Measurements from ENCODE around the gene TMEM53. TPM values are rescaled to one million over a fixed set of nuclear protein-coding genes. Genes with fewer than 3 reads are reported as not detected.

Gene TMEM53
- total RNA-seq, 1 experiment from 2014 or later: 3.3 TPM

GRCh38 chr1:44646261-44647110, 27.8 kb downstream of the TMEM53 start:
- H3K9me3 ChIP-seq (ENCODE audit: low read depth, low read length, poor library complexity, severe bottlenecking): no peaks in the 10 kb centered on the region
- POLR2A ChIA-PET (ENCODE audit: low non-redundant PET): no interaction called here
- intact Hi-C loops (cut with micrococcal nuclease; ENCODE audit: unreplicated experiment): no loop called here
- CTCF ChIA-PET: interaction anchor here (0.6 kb wide), 1 partner anchor 13 kb away, joined by 16 read pairs; no protein-coding TSS in a partner anchor
- no peak overlapping the region for H3K27ac ChIP-seq (ENCODE audit: low read depth, low read length, poor library complexity, severe bottlenecking)
- no peak overlapping the region for H3K4me3 ChIP-seq (ENCODE audit: low read depth, low read length, poor library complexity, severe bottlenecking)
- TF ChIP-seq CTCF (conservative IDR thresholded peaks at IDR 0.05; ENCODE audit: low read depth, low read length): no peak
- no peak for TF ChIP-seq EZH2 (IDR thresholded peaks at IDR 0.05; ENCODE audit: borderline replicate concordance, low read depth, low read length, poor library complexity, severe bottlenecking)
- no peak for DNase-seq (ENCODE audit: low spot score)
- H3K36me3 ChIP-seq (ENCODE audit: insufficient read depth, low read length, poor library complexity, severe bottlenecking): peaks cover 51% of the 10 kb centered on the region
- no TSS peak for BruUV-seq (replicated peaks)
- H3K27me3 ChIP-seq (replicated peaks; ENCODE audit: insufficient read depth, low read depth, low read length, poor library complexity): no peaks in the 10 kb centered on the region
- no peaks in the 10 kb centered on the region for H3K4me1 ChIP-seq (ENCODE audit: insufficient read depth, low read length, poor library complexity, severe bottlenecking)

- TF ChIP-seq EZH2 (IDR thresholded peaks at IDR 0.05; ENCODE audit: borderline replicate concordance, low read depth, low read length, poor library complexity, severe bottlenecking) (no peak), CTCF (conservative IDR thresholded peaks at IDR 0.05; ENCODE audit: low read depth, low read length) (no peak)
- peaks cover 52% of the 10 kb centered on the region for H3K36me3 ChIP-seq (ENCODE audit: insufficient read depth, low read length, poor library complexity, severe bottlenecking)
- no TSS peak for BruUV-seq (replicated peaks)
- no peak for DNase-seq (ENCODE audit: low spot score)
- H3K27me3 ChIP-seq (replicated peaks; ENCODE audit: insufficient read depth, low read depth, low read length, poor library complexity): no peaks in the 10 kb centered on the region
- ChIA-PET CTCF (no interaction called here), POLR2A (ENCODE audit: low non-redundant PET) (no interaction called here)
- H3K9me3 ChIP-seq (ENCODE audit: low read depth, low read length, poor library complexity, severe bottlenecking): no peaks in the 10 kb centered on the region
- no peak overlapping the region for H3K27ac ChIP-seq (ENCODE audit: low read depth, low read length, poor library complexity, severe bottlenecking)
- H3K4me1 ChIP-seq (ENCODE audit: insufficient read depth, low read length, poor library complexity, severe bottlenecking): no peaks in the 10 kb centered on the region
- intact Hi-C loops (cut with micrococcal nuclease; ENCODE audit: unreplicated experiment): no loop called here
- H3K4me3 ChIP-seq (ENCODE audit: low read depth, low read length, poor library complexity, severe bottlenecking): no peak overlapping the region
Observed at GRCh38 chr1:44645476-44646244, 28.6 kb downstream of the TMEM53 start.

GRCh38 chr1:44644806-44645205, 29.5 kb downstream of the TMEM53 start:
- H3K36me3 ChIP-seq (ENCODE audit: insufficient read depth, low read length, poor library complexity, severe bottlenecking): peaks cover 45% of the 10 kb centered on the region
- no TSS peak for BruUV-seq (replicated peaks)

More at GRCh38 chr1:44644806-44645205, 29.5 kb downstream of the TMEM53 start:
- ChIA-PET POLR2A (ENCODE audit: low non-redundant PET) (no interaction called here), CTCF (no interaction called here)
- no peaks in the 10 kb centered on the region for H3K27me3 ChIP-seq (replicated peaks; ENCODE audit: insufficient read depth, low read depth, low read length, poor library complexity)
- no peak for DNase-seq (ENCODE audit: low spot score)
- H3K9me3 ChIP-seq (ENCODE audit: low read depth, low read length, poor library complexity, severe bottlenecking): no peaks in the 10 kb centered on the region
- H3K4me1 ChIP-seq (ENCODE audit: insufficient read depth, low read length, poor library complexity, severe bottlenecking): no peaks in the 10 kb centered on the region
- no peak overlapping the region for H3K4me3 ChIP-seq (ENCODE audit: low read depth, low read length, poor library complexity, severe bottlenecking)
- TF ChIP-seq CTCF (conservative IDR thresholded peaks at IDR 0.05; ENCODE audit: low read depth, low read length): no peak
- no peak for TF ChIP-seq EZH2 (IDR thresholded peaks at IDR 0.05; ENCODE audit: borderline replicate concordance, low read depth, low read length, poor library complexity, severe bottlenecking)
- H3K27ac ChIP-seq (ENCODE audit: low read depth, low read length, poor library complexity, severe bottlenecking): no peak overlapping the region
- intact Hi-C loops (cut with micrococcal nuclease; ENCODE audit: unreplicated experiment): no loop called here
